ENCODE data around the gene KLK3.

DNA sequence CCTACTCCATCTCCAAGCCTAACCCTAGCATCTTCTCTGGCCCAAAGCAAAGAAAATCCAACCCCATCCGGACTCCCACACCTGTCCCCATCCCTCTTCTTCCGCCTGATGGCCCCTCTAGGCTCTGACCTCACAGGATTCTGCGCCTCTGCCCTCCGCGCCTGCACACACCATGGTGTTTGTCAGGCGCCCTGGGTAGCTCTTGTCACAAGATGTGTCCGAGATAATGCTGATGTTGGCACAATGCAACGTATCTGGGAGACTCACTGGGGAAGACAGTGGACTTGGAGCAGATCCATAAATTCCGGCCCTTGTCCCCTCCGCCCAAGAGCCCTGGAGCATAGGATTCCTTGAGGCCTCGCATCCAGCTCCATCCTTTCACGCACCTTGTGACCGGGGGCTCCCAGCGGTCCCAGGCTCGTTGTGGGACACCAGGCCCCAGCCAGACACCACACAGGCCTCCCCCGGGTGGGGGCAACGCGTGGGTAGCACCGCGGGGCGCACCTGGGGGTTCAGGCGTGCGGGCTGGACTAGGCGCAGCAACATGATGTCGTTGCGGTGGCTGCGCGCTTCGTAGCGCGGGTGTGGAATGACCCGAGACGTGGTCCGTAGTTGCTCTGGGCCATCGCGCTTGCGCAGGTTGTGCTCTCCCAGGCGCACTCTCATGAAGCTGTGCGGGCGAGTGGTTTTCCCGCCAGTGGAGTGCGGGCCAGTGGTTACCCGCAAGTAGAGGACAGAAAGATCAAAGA, 28.0 kb upstream of the KLK3 start:
- TF ChIP-seq, protein P1, sequence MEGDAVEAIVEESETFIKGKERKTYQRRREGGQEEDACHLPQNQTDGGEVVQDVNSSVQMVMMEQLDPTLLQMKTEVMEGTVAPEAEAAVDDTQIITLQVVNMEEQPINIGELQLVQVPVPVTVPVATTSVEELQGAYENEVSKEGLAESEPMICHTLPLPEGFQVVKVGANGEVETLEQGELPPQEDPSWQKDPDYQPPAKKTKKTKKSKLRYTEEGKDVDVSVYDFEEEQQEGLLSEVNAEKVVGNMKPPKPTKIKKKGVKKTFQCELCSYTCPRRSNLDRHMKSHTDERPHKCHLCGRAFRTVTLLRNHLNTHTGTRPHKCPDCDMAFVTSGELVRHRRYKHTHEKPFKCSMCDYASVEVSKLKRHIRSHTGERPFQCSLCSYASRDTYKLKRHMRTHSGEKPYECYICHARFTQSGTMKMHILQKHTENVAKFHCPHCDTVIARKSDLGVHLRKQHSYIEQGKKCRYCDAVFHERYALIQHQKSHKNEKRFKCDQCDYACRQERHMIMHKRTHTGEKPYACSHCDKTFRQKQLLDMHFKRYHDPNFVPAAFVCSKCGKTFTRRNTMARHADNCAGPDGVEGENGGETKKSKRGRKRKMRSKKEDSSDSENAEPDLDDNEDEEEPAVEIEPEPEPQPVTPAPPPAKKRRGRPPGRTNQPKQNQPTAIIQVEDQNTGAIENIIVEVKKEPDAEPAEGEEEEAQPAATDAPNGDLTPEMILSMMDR (IDR thresholded peaks at IDR 0.05; ENCODE audit: low read length): no peak
- TF ChIP-seq EZH2 (optimal IDR thresholded peaks at IDR 0.05; ENCODE audit: low read depth, low read length) (no peak), EZH2phosphoT487 (IDR thresholded peaks at IDR 0.05; ENCODE audit: low read length) (no peak)
